AG08396 (cell line): ENCODE results near the gene PHGDH.
"Not testable (repeated sequence)": the region's sequence is repeated elsewhere in the genome, so short reads cannot be mapped to it uniquely, and the experiment has no call there.

ENCODE experiments used
- DNase-seq: peaks from one replicate; pipeline ENCODE4 v3.0.0; 2012; ENCODE audit warnings: low spot score, mixed read lengths

The PHGDH gene

DNA sequence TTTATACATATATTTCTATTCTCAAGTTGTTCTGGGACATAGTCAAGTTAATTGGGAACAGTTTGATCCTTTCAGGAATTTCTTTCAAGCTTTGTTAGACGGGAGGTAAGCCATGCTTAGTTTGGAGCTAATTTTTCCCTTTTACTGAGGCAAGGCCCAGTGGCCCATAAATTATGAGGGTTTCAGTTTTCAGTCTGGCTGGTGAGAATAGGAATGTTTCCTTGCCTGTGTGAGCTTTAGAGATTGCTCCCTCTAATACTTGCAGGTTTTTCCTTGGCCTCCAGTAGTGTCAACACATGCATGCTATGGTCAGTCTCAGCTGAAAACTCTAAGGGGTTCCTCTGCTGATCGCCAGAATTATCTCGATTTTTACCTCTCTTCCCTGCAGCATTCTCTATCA lies 14.1 kb upstream of the PHGDH start:
- DNase-seq: no peak

DNA sequence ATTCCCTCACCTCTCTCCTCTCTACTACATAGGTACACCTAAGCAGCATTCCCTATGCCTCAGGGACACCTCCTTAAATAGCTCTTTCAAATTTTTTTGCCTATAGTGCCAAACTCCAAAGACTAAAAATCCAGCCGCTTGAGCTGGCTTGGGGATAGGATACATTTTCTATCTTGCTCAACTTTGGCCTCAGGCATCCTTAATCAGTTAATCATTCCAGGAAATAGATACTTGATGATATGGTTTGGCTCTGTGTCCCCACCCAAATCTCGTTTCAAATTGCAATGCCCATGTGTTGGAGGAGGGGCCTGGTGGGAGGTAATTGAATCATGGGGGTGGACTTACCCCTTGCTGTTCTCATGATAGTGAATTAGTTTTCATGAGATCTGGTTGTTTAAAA lies 11.4 kb upstream of the PHGDH start:
- no peak for DNase-seq

- DNase-seq: no peak
These were observed 10.1 kb upstream of the PHGDH start for GRCh38 chr1:119701659-119702058.

GRCh38 chr1:119702384-119702783 lies 9.3 kb upstream of the PHGDH start:
- no peak for DNase-seq

- no peak for DNase-seq
These were observed 7.9 kb upstream of the PHGDH start for GRCh38 chr1:119703666-119704450.

GRCh38 chr1:119706599-119706998 lies 5.1 kb upstream of the PHGDH start:
- not testable (repeated sequence) for DNase-seq

DNA sequence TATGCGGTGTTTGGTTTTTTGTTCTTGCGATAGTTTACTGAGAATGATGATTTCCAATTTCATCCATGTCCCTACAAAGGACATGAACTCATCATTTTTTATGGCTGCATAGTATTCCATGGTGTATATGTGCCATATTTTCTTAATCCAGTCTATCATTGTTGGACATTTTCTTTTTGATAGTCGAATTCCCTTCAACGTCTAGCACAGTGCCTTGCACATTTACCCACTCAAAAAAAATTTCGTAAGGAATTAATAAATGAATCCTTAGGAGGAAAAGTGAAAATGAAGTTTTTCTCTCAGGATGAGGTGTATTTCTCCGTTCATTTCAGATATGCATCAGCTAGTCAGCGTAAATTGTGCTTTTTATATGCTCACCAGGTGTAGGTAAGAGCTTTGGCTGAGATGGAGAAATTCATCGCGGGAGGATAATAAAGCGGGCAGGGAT lies 354 bp upstream of the PHGDH start:
- DNase-seq: not testable (repeated sequence)

DNA sequence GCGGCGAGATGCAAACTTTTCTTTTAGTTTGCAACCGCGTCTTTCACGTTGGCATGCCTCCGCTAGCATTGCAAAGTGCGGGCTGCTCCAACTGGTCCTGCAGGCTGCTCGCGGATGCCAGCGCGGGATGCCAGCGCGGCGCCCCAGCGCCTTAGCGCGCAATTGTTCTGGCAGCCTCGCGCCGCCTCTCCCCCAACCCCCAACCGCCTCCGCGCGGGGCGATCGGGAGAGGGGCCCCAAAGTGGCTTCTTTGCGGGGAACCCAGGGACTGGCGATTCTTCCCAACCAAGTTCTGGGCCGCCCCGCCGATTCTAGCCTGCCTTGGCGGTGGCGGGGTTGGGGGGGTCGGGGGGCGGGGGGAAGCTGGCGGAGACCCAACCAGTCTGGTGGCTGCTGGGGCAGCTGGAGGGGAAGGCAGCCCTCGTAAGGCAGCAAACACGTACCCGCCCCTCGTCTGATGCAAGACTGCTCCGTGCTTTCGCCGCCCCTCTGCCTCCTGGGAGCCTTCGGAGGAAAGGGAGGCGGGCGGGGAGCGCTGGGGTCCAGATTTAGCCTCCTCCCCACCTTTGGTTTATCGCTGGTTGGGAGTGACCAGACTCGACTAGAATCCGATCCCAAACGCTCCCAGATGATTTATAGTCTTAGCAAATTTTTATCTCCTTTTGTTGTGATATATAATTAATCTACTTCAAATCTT lies 756 bp downstream of the PHGDH start:
- DNase-seq: peak; percentile 88

DNA sequence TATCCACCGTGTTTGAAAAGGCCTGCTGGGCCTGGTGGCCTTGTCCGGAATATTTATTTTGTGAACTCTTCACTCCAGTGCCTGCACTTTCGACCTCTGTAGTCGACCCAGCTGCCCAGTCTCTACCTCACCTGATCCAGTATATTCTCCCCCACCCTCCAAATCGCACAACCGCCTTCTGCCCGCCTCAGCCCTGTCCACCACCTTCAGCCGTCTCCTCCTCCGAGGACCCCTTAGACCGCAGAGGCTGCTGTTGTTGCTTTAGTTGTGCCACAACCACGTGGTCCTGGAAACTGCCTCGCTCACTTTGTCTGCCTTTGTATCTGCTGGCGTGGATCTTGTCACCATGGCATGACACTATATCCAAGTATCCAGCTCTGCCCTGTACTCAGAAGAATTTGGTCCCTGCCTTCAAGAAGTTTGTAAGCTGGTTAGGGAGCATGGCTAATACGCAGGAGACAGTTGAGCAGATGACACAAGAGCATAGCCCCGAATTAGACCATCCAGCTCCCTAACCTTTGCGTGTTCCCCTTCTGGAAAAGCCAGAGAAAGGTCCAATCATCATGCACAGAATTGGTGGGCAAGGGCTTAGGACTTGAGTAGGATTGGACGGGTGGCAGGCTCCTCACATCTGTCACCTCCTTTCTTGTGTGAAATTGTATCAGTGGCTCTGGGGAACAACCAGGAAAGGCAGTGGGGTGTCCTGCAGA lies 1.5 kb downstream of the PHGDH start:
- peak; percentile 13 for DNase-seq

DNA sequence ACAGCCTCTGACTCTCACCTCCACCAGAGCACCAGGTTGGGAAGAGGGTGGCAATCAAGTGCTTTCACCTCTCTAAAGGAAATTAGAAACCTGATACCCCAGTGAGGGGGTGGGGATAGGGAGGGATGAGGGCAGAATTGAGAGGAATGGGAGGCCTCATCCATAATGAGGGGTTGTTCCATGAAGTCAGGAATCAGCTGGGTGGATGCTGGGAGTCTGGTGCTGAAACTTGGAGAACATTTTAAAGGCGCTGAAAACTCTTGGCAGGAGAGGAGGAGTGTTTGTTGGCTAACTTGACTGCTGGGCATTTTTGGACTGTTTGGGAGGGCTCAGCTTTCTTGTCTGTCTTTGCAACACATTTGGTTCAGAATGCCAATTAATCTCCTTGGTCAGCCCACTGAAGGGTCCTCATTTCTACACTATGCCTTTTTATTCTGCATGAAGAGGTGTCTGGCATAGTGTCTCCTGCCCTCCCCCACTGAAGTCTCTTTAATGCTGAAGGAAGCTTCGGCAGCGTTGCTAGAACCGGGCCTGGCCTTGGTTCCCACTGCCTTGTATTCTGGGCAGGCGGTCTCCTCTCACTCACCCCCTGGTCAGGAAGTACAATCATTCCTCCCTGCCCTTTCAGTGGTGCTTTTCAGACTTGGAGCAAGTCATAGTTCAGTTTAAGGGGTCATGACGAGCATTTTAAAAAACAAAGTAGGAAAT lies 2.2 kb downstream of the PHGDH start:
- DNase-seq: peak; percentile 22

DNA sequence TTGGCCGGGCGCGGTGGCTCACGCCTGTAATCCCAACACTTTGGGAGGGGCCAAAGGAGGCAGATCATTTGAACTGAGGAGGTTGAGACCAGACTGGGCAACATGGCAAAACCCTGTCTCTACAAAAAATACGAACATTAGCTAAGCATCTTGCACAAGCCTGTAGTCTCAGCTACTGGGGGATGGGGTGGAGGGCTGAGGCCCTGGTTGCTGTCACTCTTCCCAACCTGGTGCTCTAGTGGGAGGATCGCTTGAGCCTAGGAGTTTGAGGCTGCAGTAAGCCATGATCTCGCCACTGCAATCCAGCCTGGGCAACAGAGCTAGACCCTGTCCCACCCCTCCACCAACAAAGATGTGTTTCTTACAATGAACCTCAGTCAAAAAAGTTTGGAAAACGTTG lies 2.8 kb downstream of the PHGDH start:
- DNase-seq: no peak

GRCh38 chr1:119715542-119715941 lies 3.8 kb downstream of the PHGDH start:
- no peak for DNase-seq

DNA sequence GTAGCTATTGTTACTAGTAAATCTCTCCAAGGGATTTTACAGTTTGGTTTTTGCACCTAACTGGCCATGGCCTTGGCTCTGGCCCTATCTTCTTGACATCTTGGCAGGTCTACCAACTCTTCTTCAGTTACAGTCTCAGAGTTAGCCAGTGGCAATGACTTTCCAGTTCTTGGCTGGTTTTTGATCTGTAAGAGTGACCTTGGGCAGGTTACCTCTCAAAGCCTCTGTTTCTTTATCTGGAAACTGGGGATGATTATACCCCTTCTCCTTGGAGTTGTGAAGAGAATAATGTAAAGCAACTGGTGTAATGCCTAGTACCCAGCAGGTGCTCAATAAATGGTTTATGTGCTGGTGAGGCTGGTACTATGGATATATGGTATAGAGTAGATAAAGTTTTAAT lies 6.7 kb downstream of the PHGDH start:
- no peak for DNase-seq

DNA sequence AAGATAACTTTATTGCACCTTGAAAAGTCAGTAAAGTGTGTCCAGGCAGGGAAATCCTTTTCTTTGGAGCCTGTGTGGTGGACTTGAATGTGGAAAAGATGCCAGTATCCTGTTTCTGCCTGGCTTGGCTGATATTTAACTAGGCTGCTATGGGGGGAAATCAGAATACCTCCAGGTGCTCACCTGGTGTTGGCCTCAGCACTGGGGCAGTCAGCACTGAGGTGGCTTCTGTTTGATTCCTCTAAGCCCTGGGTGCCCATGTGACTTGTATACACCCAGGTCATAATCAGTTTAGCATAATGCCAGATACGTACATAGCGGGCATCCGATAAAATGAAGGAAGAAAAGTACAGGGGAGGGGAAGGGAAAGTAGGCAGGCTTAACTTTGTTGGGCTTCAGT lies 7.2 kb downstream of the PHGDH start:
- no peak for DNase-seq

GRCh38 chr1:119720866-119721440 lies 9.2 kb downstream of the PHGDH start:
- DNase-seq: no peak

GRCh38 chr1:119721896-119722295 lies 10.2 kb downstream of the PHGDH start:
- no peak for DNase-seq

DNA sequence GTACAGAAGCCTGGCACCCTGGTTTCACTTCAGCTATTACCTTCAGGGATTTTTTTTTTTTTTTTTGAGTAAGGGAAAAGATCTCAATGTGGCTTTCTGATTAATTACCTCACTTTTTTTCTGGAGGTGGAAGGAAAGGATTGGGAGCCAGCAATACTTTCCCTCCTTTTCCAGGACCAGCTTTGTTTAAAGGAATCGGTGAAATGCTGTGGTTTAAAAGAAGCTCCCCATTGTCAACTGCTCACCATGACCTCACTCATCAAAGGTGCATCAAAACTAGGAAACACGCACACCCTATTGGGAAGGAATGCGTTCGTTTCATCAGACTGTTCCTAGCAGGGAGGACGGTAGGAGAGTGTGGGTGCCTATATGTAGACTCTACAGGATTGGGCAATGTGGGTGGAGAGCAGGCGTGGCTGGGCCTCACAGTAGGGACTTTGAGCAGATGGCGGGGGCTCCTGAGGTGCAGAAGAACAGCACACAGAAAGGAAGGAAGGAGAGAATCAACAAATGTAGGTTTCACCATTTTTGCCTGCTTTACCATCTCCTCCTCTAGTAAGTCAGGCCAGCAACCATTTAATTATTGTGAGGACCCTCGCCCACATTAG lies 13.0 kb downstream of the PHGDH start:
- no peak for DNase-seq

DNA sequence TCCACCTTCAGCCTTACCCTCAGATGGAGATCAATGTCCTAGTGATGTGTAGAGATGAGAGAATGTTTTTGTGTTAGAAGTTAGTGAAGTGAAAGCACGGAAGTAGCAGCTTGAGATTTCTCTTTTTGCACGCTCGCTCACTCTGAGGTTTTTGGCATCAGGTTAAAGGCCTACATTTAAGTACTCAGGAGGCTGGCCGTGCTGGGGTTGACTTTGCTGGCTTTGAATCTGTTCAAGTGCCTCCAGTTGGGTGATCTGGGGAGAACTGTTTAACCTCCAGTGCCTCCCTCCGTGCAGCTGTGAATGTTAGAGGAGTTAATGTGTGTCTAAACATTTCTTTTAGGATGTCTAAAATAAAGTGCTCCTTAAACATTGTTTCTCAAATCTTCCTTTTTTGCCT lies 13.9 kb downstream of the PHGDH start:
- no peak for DNase-seq

DNA sequence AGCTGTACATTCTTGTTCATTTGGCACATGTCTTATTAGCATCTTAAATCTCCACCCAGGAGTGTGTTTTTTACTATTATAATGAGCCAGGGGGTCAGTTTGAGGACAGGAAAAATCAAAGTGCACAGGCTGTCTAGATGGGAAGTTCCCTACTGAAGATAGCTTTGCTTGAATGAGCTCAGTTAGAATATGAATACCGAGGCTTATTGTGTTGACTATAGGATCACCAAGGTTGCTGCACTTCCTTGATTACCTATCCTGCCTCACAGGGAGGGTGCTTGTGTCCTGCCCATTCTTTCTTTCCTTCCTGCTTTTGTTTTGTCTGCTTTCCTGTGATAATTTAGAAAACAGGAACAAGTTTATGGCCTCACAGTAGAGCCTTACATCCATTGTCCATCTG lies 16.3 kb downstream of the PHGDH start:
- no peak for DNase-seq

GRCh38 chr1:119729044-119729443 lies 17.3 kb downstream of the PHGDH start:
- no peak for DNase-seq

- no peak for DNase-seq
These were observed 19.3 kb downstream of the PHGDH start for GRCh38 chr1:119731060-119731459.
